WERI-Rb-1 (cell line): Measurements from ENCODE around the gene PPP6C.
"Not testable (repeated sequence)": the region's sequence is repeated elsewhere in the genome, so short reads cannot be mapped to it uniquely, and the experiment has no call there.

Source experiments
- DNase-seq: peaks from one replicate; pipeline ENCODE4 v3.0.0-alpha.2; 2020
- H3K27ac ChIP-seq: fragments of 250-450 bp; sonication (Bioruptor Pico); 2 replicates; pipeline ENCODE4 v1.5.1; 2020; ENCODE audit warnings: mild to moderate bottlenecking, moderate library complexity
- H3K27me3 ChIP-seq: fragments of 250-450 bp; sonication (Bioruptor Pico); 2 replicates; pipeline ENCODE4 v1.5.1; 2021; ENCODE audit warnings: mild to moderate bottlenecking, low read depth, moderate library complexity; ENCODE audit not compliant: insufficient read depth, severe bottlenecking
- H3K36me3 ChIP-seq: fragments of 250-450 bp; sonication (Bioruptor Pico); 2 replicates; pipeline ENCODE4 v1.5.1; 2020; ENCODE audit warnings: mild to moderate bottlenecking, moderate library complexity
- H3K4me3 ChIP-seq: 2 replicates; pipeline ENCODE4 v1.5.1; 2011; ENCODE audit warnings: low read depth, mild to moderate bottlenecking, control low read depth, low read length
- H3K9me3 ChIP-seq: fragments of 250-450 bp; sonication (Bioruptor Pico); 2 replicates; pipeline ENCODE4 v1.5.1; 2021; ENCODE audit warnings: mild to moderate bottlenecking, moderate library complexity; ENCODE audit not compliant: severe bottlenecking
- CTCF ChIP-seq: IDR thresholded peaks from 2 replicates; pipeline ENCODE4 v1.5.1; 2011; ENCODE audit warnings: low read depth, mild to moderate bottlenecking, control low read depth, inconsistent platforms, low read length

The PPP6C gene

GRCh38 chr9:125172031-125172755 lies 17.4 kb downstream of the PPP6C start:
- H3K9me3 ChIP-seq: no peaks in the 10 kb centered on the region
- DNase-seq: no peak
- H3K27me3 ChIP-seq: no peaks in the 10 kb centered on the region
- no peak overlapping the region for H3K27ac ChIP-seq
- TF ChIP-seq CTCF: no peak
- peaks cover 47% of the 10 kb centered on the region for H3K36me3 ChIP-seq
- H3K4me3 ChIP-seq: no peak overlapping the region

GRCh38 chr9:125169895-125170294 lies 19.7 kb downstream of the PPP6C start:
- Histone ChIP-seq H3K27ac (no peak overlapping the region), H3K27me3 (no peaks in the 10 kb centered on the region), H3K9me3 (no peaks in the 10 kb centered on the region), H3K36me3 (peaks cover 56% of the 10 kb centered on the region), H3K4me3 (no peak overlapping the region)
- no peak for DNase-seq
- TF ChIP-seq CTCF: no peak

- DNase-seq: no peak
- no peak overlapping the region for H3K27ac ChIP-seq
- H3K4me3 ChIP-seq: no peak overlapping the region
- no peak for TF ChIP-seq CTCF
- H3K36me3 ChIP-seq: peaks cover 49% of the 10 kb centered on the region
- no peaks in the 10 kb centered on the region for H3K9me3 ChIP-seq
- H3K27me3 ChIP-seq: no peaks in the 10 kb centered on the region
Observed at GRCh38 chr9:125166762-125167161, 22.8 kb downstream of the PPP6C start.

- H3K27me3 ChIP-seq, H3K4me3 ChIP-seq, H3K9me3 ChIP-seq, H3K27ac ChIP-seq, DNase-seq: not testable (repeated sequence)
- H3K36me3 ChIP-seq: peaks cover 40% of the 10 kb centered on the region
Observed at GRCh38 chr9:125162891-125163290, 26.7 kb downstream of the PPP6C start.

GRCh38 chr9:125161284-125161918 lies 28.2 kb downstream of the PPP6C start:
- H3K9me3 ChIP-seq: no peaks in the 10 kb centered on the region
- DNase-seq: no peak

More at GRCh38 chr9:125161284-125161918, 28.2 kb downstream of the PPP6C start:
- Histone ChIP-seq H3K4me3 (no peak overlapping the region), H3K27ac (no peak overlapping the region), H3K27me3 (no peaks in the 10 kb centered on the region), H3K36me3 (peaks cover 42% of the 10 kb centered on the region)
- TF ChIP-seq CTCF: no peak
